IMR-90 (cell line): ENCODE data around the gene STUB1. TPM values are rescaled to one million over a fixed set of nuclear protein-coding genes. Genes with fewer than 3 reads are reported as not detected.

ENCODE experiments used
- ATAC-seq: fragments of 200-7000 bp; cut with Tn5 transposase; 2 replicates; pipeline ENCODE4 v1.9.1; 2020; ENCODE audit warnings: low read depth, mild to moderate bottlenecking, moderate library complexity
- BruUV-seq: library from RNA; stranded (reverse); fragments of 400-500 nt; replicated peaks from 2 replicates; lab custom pipeline; 2021; lab: Mats Ljungman, UMichigan
- CTCF ChIA-PET: fragments of 300-600 bp; formaldehyde crosslinking; extraction: SDS; loops from one replicate; lab custom pipeline; 2021; ENCODE audit warnings: antibody characterized with exemption; lab: Yijun Ruan, JAX
- POLR2A ChIA-PET: fragments of 300-600 bp; sonication (Branson Sonifier 250); formaldehyde crosslinking; loops from one replicate; lab custom pipeline; 2022; ENCODE audit warnings: antibody characterized with exemption; ENCODE audit not compliant: unreplicated experiment; lab: Charles Lee
- DNase-seq: peaks from one replicate; pipeline ENCODE4 v3.0.0; 2013
- H2AFZ ChIP-seq: replicated peaks from 2 replicates; pipeline ENCODE3; 2013; ENCODE audit warnings: low read length, mild to moderate bottlenecking; ENCODE audit not compliant: poor library complexity
- H2AK5ac ChIP-seq: 2 replicates; pipeline ENCODE4 v1.6.1; 2013; ENCODE audit warnings: low read depth, low read length, inconsistent platforms
- H2AK9ac ChIP-seq: replicated peaks from 2 replicates; pipeline ENCODE3; 2013; ENCODE audit warnings: mild to moderate bottlenecking, low read depth, low read length, moderate library complexity; ENCODE audit not compliant: poor library complexity
- H2BK120ac ChIP-seq: 2 replicates; pipeline ENCODE4 v1.6.1; 2013; ENCODE audit warnings: low read depth, low read length, inconsistent platforms
- H2BK15ac ChIP-seq: 3 replicates; pipeline ENCODE4 v1.6.1; 2013; ENCODE audit warnings: low read depth, low read length, inconsistent platforms
- H2BK20ac ChIP-seq: 2 replicates; pipeline ENCODE4 v1.6.1; 2013; ENCODE audit warnings: low read depth, mild to moderate bottlenecking, inconsistent platforms, low read length, moderate library complexity
- H2BK5ac ChIP-seq: 2 replicates; pipeline ENCODE4 v1.6.1; 2013; ENCODE audit warnings: mild to moderate bottlenecking, low read depth, low read length, inconsistent platforms; ENCODE audit not compliant: poor library complexity, severe bottlenecking
- H3K14ac ChIP-seq: replicated peaks from 2 replicates; pipeline ENCODE4 v1.6.1; 2013; ENCODE audit warnings: low read depth, low read length, inconsistent platforms
- H3K18ac ChIP-seq: 2 replicates; pipeline ENCODE4 v1.6.1; 2013; ENCODE audit warnings: low read depth, low read length, control low read depth
- H3K23ac ChIP-seq: 2 replicates; pipeline ENCODE4 v1.6.1; 2013; ENCODE audit warnings: low read depth, low read length, inconsistent platforms
- H3K27ac ChIP-seq: 2 replicates; pipeline ENCODE4 v1.5.1; 2013; ENCODE audit warnings: mild to moderate bottlenecking, control low read depth, low read length; ENCODE audit not compliant: insufficient read depth
- H3K27me3 ChIP-seq: 2 replicates; pipeline ENCODE4 v1.6.1; 2013; ENCODE audit warnings: low read length; ENCODE audit not compliant: control insufficient read depth, insufficient read depth
- H3K36me3 ChIP-seq: 2 replicates; pipeline ENCODE4 v1.6.1; 2013; ENCODE audit warnings: low read length, mixed read lengths; ENCODE audit not compliant: control insufficient read depth, insufficient read depth
- H3K4ac ChIP-seq: 2 replicates; pipeline ENCODE4 v1.6.1; 2013; ENCODE audit warnings: low read depth, low read length, inconsistent platforms
- H3K4me1 ChIP-seq: 2 replicates; pipeline ENCODE4 v1.6.1; 2013; ENCODE audit warnings: low read length, mixed read lengths; ENCODE audit not compliant: control insufficient read depth, insufficient read depth
- H3K4me2 ChIP-seq: 2 replicates; pipeline ENCODE4 v1.6.1; 2013; ENCODE audit warnings: low read depth, mild to moderate bottlenecking, control low read depth, low read length, moderate library complexity
- H3K4me3 ChIP-seq: 2 replicates; pipeline ENCODE4 v1.5.1; 2013; ENCODE audit warnings: low read depth, mild to moderate bottlenecking, control low read depth, low read length, moderate library complexity; ENCODE audit not compliant: insufficient read depth
- H3K56ac ChIP-seq: 2 replicates; pipeline ENCODE4 v1.6.1; 2013; ENCODE audit warnings: low read length, inconsistent platforms; ENCODE audit not compliant: insufficient read depth; ENCODE audit errors: extremely low read depth
- H3K79me1 ChIP-seq, 2 experiments: 2 replicates each; pipeline ENCODE4 v1.6.1; 2013; ENCODE audit warnings: low read length in 2 of 2, inconsistent platforms in 1 of 2, low read depth in 1 of 2
- H3K9ac ChIP-seq: 2 replicates; pipeline ENCODE4 v1.6.1; 2013; ENCODE audit warnings: low read depth, low read length, control low read depth
- H3K9me1 ChIP-seq: 2 replicates; pipeline ENCODE4 v1.6.1; 2013; ENCODE audit warnings: low read length, inconsistent platforms; ENCODE audit not compliant: insufficient read depth
- H3K9me3 ChIP-seq: 2 replicates; pipeline ENCODE4 v1.6.1; 2013; ENCODE audit warnings: low read length; ENCODE audit not compliant: control insufficient read depth, insufficient read depth
- H4K20me1 ChIP-seq: 2 replicates; pipeline ENCODE4 v1.6.1; 2013; ENCODE audit warnings: low read length, inconsistent platforms; ENCODE audit not compliant: insufficient read depth
- H4K5ac ChIP-seq: 2 replicates; pipeline ENCODE4 v1.6.1; 2013; ENCODE audit warnings: mild to moderate bottlenecking, low read depth, low read length, control low read depth
- H4K8ac ChIP-seq, 2 experiments: 2 replicates each; pipeline ENCODE4 v1.6.1; 2013; ENCODE audit warnings: low read depth in 2 of 2, low read length in 2 of 2, control low read depth in 1 of 2, inconsistent platforms in 1 of 2
- H4K91ac ChIP-seq: 2 replicates; pipeline ENCODE4 v1.6.1; 2013; ENCODE audit warnings: low read depth, low read length, inconsistent platforms; ENCODE audit not compliant: insufficient read depth
- BHLHE40 ChIP-seq: fragments of 150-350 bp; IDR thresholded peaks from 2 replicates; pipeline ENCODE4 v1.6.1; 2016; ENCODE audit warnings: mild to moderate bottlenecking, low read depth, low read length
- CEBPB ChIP-seq: IDR thresholded peaks from 2 replicates; pipeline ENCODE4 v1.6.1; 2012; ENCODE audit warnings: low read depth, low read length, improper control_type of control experiment
- CHD1 ChIP-seq: IDR thresholded peaks from 2 replicates; pipeline ENCODE4 v1.6.1; 2012; ENCODE audit warnings: low read depth, low read length, improper control_type of control experiment
- FOS ChIP-seq: fragments of 150-350 bp; IDR thresholded peaks from 2 replicates; pipeline ENCODE4 v1.6.1; 2016; ENCODE audit warnings: low read depth, low read length
- MAFK ChIP-seq: IDR thresholded peaks from 2 replicates; pipeline ENCODE4 v1.6.1; 2012; ENCODE audit warnings: low read depth, low read length, improper control_type of control experiment
- MAZ ChIP-seq: IDR thresholded peaks from 2 replicates; pipeline ENCODE4 v1.6.1; 2012; ENCODE audit warnings: low read depth, mild to moderate bottlenecking, low read length, improper control_type of control experiment, moderate library complexity, borderline replicate concordance
- MXI1 ChIP-seq: IDR thresholded peaks from 2 replicates; pipeline ENCODE4 v1.6.1; 2012; ENCODE audit warnings: low read depth, mild to moderate bottlenecking, low read length, moderate library complexity, borderline replicate concordance
- NFE2L2 ChIP-seq: fragments of 150-350 bp; IDR thresholded peaks from 2 replicates; pipeline ENCODE4 v1.6.1; 2016; ENCODE audit warnings: low read depth, mild to moderate bottlenecking, low read length
- POLR2A ChIP-seq: IDR thresholded peaks from 2 replicates; pipeline ENCODE4 v1.6.1; 2012; ENCODE audit warnings: mild to moderate bottlenecking, low read depth, low read length
- RAD21 ChIP-seq: IDR thresholded peaks from 2 replicates; pipeline ENCODE4 v1.6.1; 2012; ENCODE audit warnings: low read length, improper control_type of control experiment
- RCOR1 ChIP-seq: IDR thresholded peaks from 2 replicates; pipeline ENCODE4 v1.6.1; 2012; ENCODE audit warnings: mild to moderate bottlenecking, low read length, improper control_type of control experiment; ENCODE audit not compliant: insufficient replicate concordance
- RFX5 ChIP-seq: IDR thresholded peaks from 2 replicates; pipeline ENCODE4 v1.8.0; 2012; ENCODE audit warnings: low read depth, mild to moderate bottlenecking, low read length, moderate library complexity
- SMC3 ChIP-seq: fragments of 150-350 bp; IDR thresholded peaks from 2 replicates; pipeline ENCODE4 v1.6.1; 2016; ENCODE audit warnings: low read depth, mild to moderate bottlenecking, antibody characterized with exemption, low read length, moderate library complexity
- WGBS, 2 experiments: methylation state at CpG; one replicate each; pipeline versions ENCODE4 v1.1.5 to v1.1.7; 2013; ENCODE audit warnings: missing lambda C conversion rate in 2 of 2; ENCODE audit not compliant: insufficient read length in 1 of 2; ENCODE audit errors: extremely low coverage in 2 of 2; 5-methylcytosine and 5-hydroxymethylcytosine counted together
- dilution Hi-C: fragments of 300-500 bp; cut with HindIII; formaldehyde crosslinking; loops from one replicate; pipeline ENCODE4 v1.14.3; 2018; ENCODE audit warnings: low sequenced_read_pairs; ENCODE audit not compliant: unreplicated experiment
- in situ Hi-C: fragments of 300-500 bp; cut with MboI; formaldehyde crosslinking; loops from 3 replicates; pipeline ENCODE4 v1.14.3; 2019; ENCODE audit warnings: low sequenced_read_pairs, inconsistent platforms, mixed read lengths
- intact Hi-C: fragments of 100-400 bp; cut with micrococcal nuclease; formaldehyde crosslinking; loops from 2 replicates; pipeline ENCODE4 v1.10.0; 2022
- polyA plus RNA-seq, 3 experiments: library from polyadenylated mRNA; depleted of rRNA; stranded (reverse); fragments of >200 nt; gene quantifications; 2 replicates each; pipeline ENCODE4 v1.2.3, GENCODE V29; 2012; ENCODE audit warnings: low replicate concordance in 1 of 3
- total RNA-seq: library from RNA; depleted of rRNA; stranded (reverse); fragments of >200 nt; gene quantifications from 2 replicates; pipeline ENCODE4 v1.2.3, GENCODE V29; 2012
- TF ChIP-seq, protein P1 (sequence below): fragments of 150-350 bp; IDR thresholded peaks from 2 replicates; pipeline ENCODE4 v1.6.1; 2017; ENCODE audit warnings: mild to moderate bottlenecking, antibody characterized with exemption, low read length, low read depth
- TF ChIP-seq, protein P2 (sequence below): conservative IDR thresholded peaks from 2 replicates; pipeline ENCODE4 v1.5.1; 2012; ENCODE audit warnings: mild to moderate bottlenecking, low read depth, low read length, improper control_type of control experiment
- TF ChIP-seq, protein P3 (sequence below): fragments of 150-350 bp; IDR thresholded peaks from 2 replicates; pipeline ENCODE4 v1.6.1; 2016; ENCODE audit warnings: low read depth, mild to moderate bottlenecking, low read length, moderate library complexity, borderline replicate concordance

Gene STUB1
- total and polyA plus RNA-seq, 2 of the 4 experiments (the other 2 are of a cell fraction) = 183 to 186 TPM

DNA sequence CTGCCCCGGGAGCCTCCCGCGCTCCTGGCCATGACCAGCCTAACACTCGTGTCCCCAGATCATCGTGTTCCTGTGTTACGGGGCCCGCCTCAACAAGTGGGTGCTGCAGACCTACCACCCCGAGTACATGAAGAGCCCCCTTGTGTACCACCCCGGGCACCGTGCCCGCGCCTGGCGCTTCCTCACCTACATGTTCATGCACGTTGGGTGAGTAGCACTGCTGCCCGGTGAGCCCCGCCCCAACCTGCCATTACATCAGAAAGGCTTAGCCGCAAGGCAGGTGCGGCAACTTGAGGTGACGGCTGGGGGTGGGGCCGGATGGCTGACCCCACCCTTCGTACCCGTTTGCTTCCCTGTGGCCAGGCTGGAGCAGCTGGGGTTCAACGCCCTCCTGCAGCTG, 3.3 kb upstream of the STUB1 start:
- no peak overlapping the region for H2BK15ac ChIP-seq
- H4K91ac ChIP-seq = no peak overlapping the region
- ChIA-PET CTCF (no interaction called here), POLR2A (no interaction called here)
- ATAC-seq (no peak), DNase-seq (no peak)
- no peak overlapping the region for H2BK120ac ChIP-seq
- no peak overlapping the region for H2BK5ac ChIP-seq
- no peak overlapping the region for H3K4ac ChIP-seq
- dilution Hi-C loops (no loop called here), in situ Hi-C loops (no loop called here), intact Hi-C loops (no loop called here)
- H2AK9ac ChIP-seq = no peak overlapping the region
- H3K9ac ChIP-seq = no peak overlapping the region
- no peak overlapping the region for H3K27ac ChIP-seq
- no peak overlapping the region for H2AFZ ChIP-seq
- WGBS, 2 experiments = 69% methylated on average over 14 of the region's 23 CpGs; no CpG with 5 or more reads in 1 of the 2 experiments
- H3K79me1 ChIP-seq = peaks cover 2 to 30% of the 10 kb centered on the region in 2 experiments; a peak in 3 of 4 replicates
- no peak overlapping the region for H2BK20ac ChIP-seq
- H3K23ac ChIP-seq = no peak overlapping the region
- no peak overlapping the region for H3K56ac ChIP-seq
- H3K4me1 ChIP-seq = peaks cover 18% of the 10 kb centered on the region
- H3K36me3 ChIP-seq = peaks cover 29% of the 10 kb centered on the region
- no peak overlapping the region for H2AK5ac ChIP-seq
- TF ChIP-seq RFX5 (no peak), CEBPB (no peak), CHD1 (no peak), SMC3 (no peak), MAZ (no peak), MXI1 (no peak), BHLHE40 (no peak), RCOR1 (no peak), NFE2L2 (no peak), POLR2A (no peak), RAD21 (no peak), MAFK (no peak), FOS (no peak)
- TF ChIP-seq, protein P1, sequence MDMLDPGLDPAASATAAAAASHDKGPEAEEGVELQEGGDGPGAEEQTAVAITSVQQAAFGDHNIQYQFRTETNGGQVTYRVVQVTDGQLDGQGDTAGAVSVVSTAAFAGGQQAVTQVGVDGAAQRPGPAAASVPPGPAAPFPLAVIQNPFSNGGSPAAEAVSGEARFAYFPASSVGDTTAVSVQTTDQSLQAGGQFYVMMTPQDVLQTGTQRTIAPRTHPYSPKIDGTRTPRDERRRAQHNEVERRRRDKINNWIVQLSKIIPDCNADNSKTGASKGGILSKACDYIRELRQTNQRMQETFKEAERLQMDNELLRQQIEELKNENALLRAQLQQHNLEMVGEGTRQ = no peak
- TF ChIP-seq, protein P2, sequence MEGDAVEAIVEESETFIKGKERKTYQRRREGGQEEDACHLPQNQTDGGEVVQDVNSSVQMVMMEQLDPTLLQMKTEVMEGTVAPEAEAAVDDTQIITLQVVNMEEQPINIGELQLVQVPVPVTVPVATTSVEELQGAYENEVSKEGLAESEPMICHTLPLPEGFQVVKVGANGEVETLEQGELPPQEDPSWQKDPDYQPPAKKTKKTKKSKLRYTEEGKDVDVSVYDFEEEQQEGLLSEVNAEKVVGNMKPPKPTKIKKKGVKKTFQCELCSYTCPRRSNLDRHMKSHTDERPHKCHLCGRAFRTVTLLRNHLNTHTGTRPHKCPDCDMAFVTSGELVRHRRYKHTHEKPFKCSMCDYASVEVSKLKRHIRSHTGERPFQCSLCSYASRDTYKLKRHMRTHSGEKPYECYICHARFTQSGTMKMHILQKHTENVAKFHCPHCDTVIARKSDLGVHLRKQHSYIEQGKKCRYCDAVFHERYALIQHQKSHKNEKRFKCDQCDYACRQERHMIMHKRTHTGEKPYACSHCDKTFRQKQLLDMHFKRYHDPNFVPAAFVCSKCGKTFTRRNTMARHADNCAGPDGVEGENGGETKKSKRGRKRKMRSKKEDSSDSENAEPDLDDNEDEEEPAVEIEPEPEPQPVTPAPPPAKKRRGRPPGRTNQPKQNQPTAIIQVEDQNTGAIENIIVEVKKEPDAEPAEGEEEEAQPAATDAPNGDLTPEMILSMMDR = no peak
- TF ChIP-seq, protein P3, sequence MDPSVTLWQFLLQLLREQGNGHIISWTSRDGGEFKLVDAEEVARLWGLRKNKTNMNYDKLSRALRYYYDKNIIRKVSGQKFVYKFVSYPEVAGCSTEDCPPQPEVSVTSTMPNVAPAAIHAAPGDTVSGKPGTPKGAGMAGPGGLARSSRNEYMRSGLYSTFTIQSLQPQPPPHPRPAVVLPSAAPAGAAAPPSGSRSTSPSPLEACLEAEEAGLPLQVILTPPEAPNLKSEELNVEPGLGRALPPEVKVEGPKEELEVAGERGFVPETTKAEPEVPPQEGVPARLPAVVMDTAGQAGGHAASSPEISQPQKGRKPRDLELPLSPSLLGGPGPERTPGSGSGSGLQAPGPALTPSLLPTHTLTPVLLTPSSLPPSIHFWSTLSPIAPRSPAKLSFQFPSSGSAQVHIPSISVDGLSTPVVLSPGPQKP = no peak
- H3K18ac ChIP-seq = no peak overlapping the region
- BruUV-seq = no TSS peak
- peaks cover 33% of the 10 kb centered on the region for H4K20me1 ChIP-seq
- H3K4me2 ChIP-seq = no peak overlapping the region
- peaks cover 12% of the 10 kb centered on the region for H3K9me1 ChIP-seq
- no peak overlapping the region for H4K8ac ChIP-seq
- no peaks in the 10 kb centered on the region for H3K9me3 ChIP-seq
- H3K27me3 ChIP-seq = no peaks in the 10 kb centered on the region
- H3K14ac ChIP-seq = no peak overlapping the region
- no peak overlapping the region for H3K4me3 ChIP-seq
- H4K5ac ChIP-seq = no peak overlapping the region
